ENCODE measurements around the gene UBE2E2.
"Not testable (repeated sequence)": the region's sequence is repeated elsewhere in the genome, so short reads cannot be mapped to it uniquely, and the experiment has no call there.

Gene UBE2E2

DNA sequence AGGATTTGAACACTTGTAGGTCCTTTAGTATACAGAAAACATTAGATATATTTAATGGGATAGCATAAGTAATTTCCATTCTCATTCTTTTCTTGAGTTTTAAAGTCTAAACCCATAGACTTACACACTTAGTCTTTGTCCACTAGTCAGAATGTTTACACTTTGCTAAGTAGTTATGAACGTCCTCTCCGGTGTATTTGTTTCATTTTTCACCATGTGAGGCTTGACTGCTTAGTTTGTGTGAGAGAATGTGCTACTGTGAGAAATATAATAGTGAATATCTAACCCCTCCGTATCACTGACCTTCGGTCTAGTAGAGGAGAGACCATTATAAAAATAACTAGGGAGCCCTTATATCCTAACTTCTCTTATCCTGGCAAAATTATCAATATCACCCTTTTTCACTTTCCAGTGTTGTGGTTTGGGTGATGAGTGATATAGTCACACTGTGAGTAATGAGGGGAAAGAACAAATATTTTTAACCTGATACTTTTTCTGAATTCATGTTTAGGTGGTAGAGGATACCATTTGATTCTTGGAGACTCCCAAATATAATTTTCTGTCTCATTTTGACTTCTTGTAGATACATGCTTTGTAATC lies 122.4 kb downstream of the UBE2E2 start:
- no peak for DNase-seq (ENCODE audit: low read depth)
- H3K4me3 ChIP-seq (ENCODE audit: low read depth, low read length), result no peak overlapping the region
- TF ChIP-seq POLR2A (IDR thresholded peaks at IDR 0.05; ENCODE audit: extremely low read depth, insufficient read length), result no peak
- TF ChIP-seq, protein P1, sequence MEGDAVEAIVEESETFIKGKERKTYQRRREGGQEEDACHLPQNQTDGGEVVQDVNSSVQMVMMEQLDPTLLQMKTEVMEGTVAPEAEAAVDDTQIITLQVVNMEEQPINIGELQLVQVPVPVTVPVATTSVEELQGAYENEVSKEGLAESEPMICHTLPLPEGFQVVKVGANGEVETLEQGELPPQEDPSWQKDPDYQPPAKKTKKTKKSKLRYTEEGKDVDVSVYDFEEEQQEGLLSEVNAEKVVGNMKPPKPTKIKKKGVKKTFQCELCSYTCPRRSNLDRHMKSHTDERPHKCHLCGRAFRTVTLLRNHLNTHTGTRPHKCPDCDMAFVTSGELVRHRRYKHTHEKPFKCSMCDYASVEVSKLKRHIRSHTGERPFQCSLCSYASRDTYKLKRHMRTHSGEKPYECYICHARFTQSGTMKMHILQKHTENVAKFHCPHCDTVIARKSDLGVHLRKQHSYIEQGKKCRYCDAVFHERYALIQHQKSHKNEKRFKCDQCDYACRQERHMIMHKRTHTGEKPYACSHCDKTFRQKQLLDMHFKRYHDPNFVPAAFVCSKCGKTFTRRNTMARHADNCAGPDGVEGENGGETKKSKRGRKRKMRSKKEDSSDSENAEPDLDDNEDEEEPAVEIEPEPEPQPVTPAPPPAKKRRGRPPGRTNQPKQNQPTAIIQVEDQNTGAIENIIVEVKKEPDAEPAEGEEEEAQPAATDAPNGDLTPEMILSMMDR (IDR thresholded peaks at IDR 0.05; ENCODE audit: low read depth, low read length), result no peak
- TF ChIP-seq, protein P2, sequence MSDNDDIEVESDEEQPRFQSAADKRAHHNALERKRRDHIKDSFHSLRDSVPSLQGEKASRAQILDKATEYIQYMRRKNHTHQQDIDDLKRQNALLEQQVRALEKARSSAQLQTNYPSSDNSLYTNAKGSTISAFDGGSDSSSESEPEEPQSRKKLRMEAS (IDR thresholded peaks at IDR 0.05; ENCODE audit: low read depth, low read length), result no peak
- no peak for TF ChIP-seq MYC (IDR thresholded peaks at IDR 0.05; ENCODE audit: low read depth, low read length)

DNA sequence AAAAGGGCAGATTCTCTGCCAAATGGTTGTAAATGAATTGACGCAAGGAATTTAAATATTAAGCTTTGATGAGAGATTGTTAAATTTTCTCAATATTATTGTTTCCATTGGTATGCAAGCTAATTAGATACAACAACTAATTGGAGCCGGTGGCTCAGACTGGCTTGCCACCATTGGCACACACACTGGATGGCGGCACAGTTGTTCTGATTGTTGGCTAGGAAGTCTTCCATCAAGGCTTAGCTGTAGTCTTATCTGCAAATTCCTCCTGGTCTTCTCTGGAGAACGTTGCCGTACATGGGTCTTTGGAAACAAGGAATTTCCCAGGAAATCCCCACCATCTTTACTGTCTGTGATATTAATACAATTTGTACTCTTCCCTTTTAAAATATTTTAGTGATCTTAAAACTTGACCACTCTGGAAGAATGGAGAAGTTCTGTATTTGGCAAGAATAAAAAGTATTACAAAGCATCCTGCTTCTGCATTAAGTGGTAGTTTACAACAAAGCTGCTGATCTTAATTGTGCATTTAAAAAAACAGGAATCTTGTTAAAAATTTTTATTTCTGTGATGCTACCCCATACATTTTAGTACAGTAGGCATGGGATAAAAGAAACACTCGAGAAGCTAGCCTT lies 126.5 kb downstream of the UBE2E2 start:
- no peak for DNase-seq (ENCODE audit: low read depth)
- TF ChIP-seq, protein P1 (IDR thresholded peaks at IDR 0.05; ENCODE audit: low read depth, low read length), result no peak
- no peak for TF ChIP-seq POLR2A (IDR thresholded peaks at IDR 0.05; ENCODE audit: extremely low read depth, insufficient read length)
- TF ChIP-seq MYC (IDR thresholded peaks at IDR 0.05; ENCODE audit: low read depth, low read length), result no peak
- TF ChIP-seq, protein P2 (IDR thresholded peaks at IDR 0.05; ENCODE audit: low read depth, low read length), result no peak
- no peak overlapping the region for H3K4me3 ChIP-seq (ENCODE audit: low read depth, low read length)

DNA sequence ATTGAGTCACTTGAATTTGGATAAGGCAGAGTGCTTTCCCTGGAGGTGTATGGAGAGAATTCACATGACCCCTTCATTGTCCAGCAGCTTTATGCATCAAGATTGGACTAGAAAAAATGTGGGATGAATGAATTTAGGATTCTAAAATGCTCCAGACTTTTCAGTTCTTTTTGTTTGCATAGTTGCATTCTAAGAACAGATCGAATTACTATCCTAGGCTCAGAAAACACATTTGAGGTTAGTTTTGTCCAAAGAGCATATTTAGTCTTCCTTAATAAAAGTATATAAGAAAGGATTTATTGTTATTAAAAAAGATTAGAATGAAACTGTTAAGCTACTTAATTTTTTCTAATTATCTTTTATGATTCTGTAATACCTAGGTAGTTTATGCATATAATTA lies 127.4 kb downstream of the UBE2E2 start:
- DNase-seq (ENCODE audit: low read depth), result no peak
- no peak overlapping the region for H3K4me3 ChIP-seq (ENCODE audit: low read depth, low read length)

DNA sequence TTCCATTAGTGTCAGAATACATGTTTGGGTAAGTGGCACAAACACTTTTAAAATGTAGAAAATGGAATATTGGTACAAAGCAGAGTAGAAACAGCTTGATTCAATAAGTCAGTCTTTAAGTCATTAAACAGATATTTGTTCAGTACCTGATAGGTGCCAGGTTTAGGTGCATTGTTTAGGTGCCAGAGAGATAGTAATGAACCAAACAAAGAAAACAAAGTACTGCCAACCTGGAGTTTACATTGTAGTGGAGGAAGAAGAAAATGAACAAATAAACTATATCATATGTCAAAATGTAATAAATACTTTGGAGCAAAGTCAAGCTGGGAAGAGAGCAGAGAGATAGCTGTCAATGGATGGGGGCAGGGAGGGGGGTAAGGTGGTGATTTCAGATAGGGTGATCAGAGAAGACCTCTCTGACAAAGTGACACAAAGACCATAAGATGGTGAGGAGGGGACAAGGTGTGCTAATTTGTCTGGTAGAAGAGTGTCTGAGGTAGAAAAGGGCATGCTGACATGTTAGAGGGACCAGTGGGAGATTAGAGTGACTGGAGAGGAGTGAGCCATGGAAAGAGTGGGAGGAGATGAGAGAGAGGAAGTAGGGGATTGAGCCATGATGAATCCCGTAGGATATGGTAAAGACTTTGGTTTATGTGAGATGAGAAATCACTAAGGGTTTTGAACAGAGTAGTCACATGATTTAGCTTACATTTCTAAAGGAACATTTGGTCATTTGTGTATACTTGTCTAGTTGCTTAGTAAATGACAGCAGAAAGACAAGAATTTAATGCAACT lies 128.2 kb downstream of the UBE2E2 start:
- TF ChIP-seq MYC (IDR thresholded peaks at IDR 0.05; ENCODE audit: low read depth, low read length) (no peak), POLR2A (IDR thresholded peaks at IDR 0.05; ENCODE audit: extremely low read depth, insufficient read length) (no peak)
- TF ChIP-seq, protein P1 (IDR thresholded peaks at IDR 0.05; ENCODE audit: low read depth, low read length), result no peak
- TF ChIP-seq, protein P2 (IDR thresholded peaks at IDR 0.05; ENCODE audit: low read depth, low read length), result no peak
- H3K4me3 ChIP-seq (ENCODE audit: low read depth, low read length), result no peak overlapping the region
- DNase-seq (ENCODE audit: low read depth), result no peak

More for the DNA sequence above, 127.4 kb downstream of the UBE2E2 start:
- TF ChIP-seq MYC (IDR thresholded peaks at IDR 0.05; ENCODE audit: low read depth, low read length) (no peak), POLR2A (IDR thresholded peaks at IDR 0.05; ENCODE audit: extremely low read depth, insufficient read length) (no peak)
- TF ChIP-seq, protein P1 (IDR thresholded peaks at IDR 0.05; ENCODE audit: low read depth, low read length), result no peak
- TF ChIP-seq, protein P2 (IDR thresholded peaks at IDR 0.05; ENCODE audit: low read depth, low read length), result no peak

DNA sequence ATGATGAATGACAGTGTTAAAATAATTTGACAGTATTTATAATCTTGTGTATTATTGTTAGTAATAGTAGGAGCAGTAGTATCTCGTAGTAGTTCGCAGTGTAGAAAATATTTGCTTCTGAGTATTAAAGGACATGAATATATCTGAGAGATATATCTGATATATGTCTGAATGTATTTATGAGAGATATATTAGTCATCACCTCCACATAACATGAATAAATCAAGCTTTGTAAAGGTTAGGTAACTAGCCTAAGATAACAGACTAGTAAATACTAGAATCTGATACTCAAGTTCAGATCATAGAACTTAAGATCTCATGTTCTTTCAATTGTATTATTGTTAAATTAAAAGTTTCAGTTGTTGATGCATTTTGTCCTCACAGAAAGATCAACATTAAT lies 130.5 kb downstream of the UBE2E2 start:
- no peak overlapping the region for H3K4me3 ChIP-seq (ENCODE audit: low read depth, low read length)
- DNase-seq (ENCODE audit: low read depth), result no peak
- TF ChIP-seq, protein P2 (IDR thresholded peaks at IDR 0.05; ENCODE audit: low read depth, low read length), result no peak
- TF ChIP-seq MYC (IDR thresholded peaks at IDR 0.05; ENCODE audit: low read depth, low read length), result no peak
- TF ChIP-seq, protein P1 (IDR thresholded peaks at IDR 0.05; ENCODE audit: low read depth, low read length), result no peak
- no peak for TF ChIP-seq POLR2A (IDR thresholded peaks at IDR 0.05; ENCODE audit: extremely low read depth, insufficient read length)

DNA sequence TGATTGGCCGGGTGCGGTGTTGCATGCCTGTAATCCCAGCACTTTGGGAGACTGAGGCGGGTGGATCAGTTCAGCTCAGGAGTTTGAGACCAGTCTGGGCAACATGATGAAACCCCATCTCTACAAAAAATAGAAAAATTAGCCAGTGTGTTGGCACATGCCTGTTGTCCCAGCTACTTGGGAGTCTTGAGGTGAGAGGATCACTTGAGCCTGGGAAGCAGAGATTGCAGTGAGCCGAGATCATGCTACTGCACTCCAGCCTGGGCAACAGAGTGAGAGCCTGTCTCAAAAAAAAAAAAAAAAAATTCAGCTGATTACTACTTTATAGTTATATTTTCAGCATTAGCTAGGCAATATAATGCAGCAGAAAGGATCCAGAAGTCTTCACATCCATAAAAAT lies 133.7 kb downstream of the UBE2E2 start:
- not testable (repeated sequence) for DNase-seq (ENCODE audit: low read depth); H3K4me3 ChIP-seq (ENCODE audit: low read depth, low read length)
